HG02610 (cell line): ENCODE results near the gene PLA2G12A.
"Not testable (repeated sequence)": the region's sequence is repeated elsewhere in the genome, so short reads cannot be mapped to it uniquely, and the experiment has no call there.

Experiments
- ATAC-seq: cut with Tn5 transposase; IDR thresholded peaks from one replicate; pipeline ENCODE4 v1.9.1; 2021; ENCODE audit warnings: mild to moderate bottlenecking, moderate library complexity; ENCODE audit not compliant: unreplicated experiment

PLA2G12A gene

DNA sequence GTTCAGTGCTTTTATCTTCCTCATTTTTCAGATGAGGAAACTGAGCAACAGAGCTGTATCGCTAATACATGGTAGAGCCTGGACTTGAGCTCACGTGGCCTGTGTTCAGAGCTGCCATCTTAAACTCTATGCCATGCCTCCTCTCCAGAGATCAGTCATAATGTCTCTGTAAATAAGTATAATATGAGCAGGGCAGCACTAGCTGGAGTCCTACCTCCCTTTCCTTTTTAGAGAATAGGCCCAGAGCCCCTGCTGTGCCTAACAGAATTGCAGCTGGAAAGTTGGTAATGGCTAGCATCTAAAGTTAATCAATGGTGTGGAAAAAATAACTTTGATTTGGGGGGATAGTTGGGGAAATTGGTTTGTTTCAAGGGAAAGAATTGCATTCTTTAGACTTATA is 47.0 kb downstream of the PLA2G12A start:
- no peak for ATAC-seq

DNA sequence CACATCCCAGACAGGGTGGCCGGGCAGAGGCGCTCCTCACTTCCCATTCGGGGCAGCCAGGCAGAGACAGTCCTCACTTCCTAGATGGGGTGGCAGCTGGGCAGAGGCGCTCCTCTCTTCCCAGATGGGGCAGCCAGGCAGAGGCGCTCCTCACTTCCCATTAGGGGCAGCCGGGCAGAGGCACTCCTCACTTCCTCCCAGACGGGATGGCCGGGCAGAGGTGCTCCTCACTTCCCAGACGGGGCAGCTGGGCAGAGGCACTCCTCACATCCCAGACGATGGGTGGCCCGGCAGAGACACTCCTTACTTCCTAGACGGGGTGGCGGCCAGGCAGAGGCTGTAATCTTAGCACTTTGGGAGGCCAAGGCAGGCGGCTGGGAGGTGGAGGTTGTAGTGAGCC is 50.9 kb downstream of the PLA2G12A start:
- ATAC-seq = not testable (repeated sequence)

DNA sequence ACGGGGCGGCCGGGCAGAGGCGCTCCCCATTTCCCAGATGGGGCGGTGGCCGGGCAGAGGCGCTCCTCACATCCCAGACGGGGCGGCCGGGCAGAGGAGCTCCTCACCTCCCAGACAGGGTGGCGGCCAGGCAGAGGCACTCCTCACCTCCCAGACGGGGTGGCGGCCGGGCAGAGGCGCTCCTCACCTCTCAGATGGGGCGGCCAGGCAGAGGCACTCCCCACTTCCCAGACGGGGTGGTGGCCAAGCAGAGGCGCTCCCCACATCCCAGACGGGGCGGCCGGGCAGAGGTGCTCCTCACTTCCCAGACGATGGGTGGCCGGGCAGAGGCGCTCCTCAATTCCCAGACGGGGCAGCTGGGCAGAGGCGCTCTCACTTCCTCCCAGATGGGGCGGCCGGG is 51.4 kb downstream of the PLA2G12A start:
- ATAC-seq = not testable (repeated sequence)

GRCh38 chr4:109676886-109677285 is 53.0 kb downstream of the PLA2G12A start:
- ATAC-seq = no peak

DNA sequence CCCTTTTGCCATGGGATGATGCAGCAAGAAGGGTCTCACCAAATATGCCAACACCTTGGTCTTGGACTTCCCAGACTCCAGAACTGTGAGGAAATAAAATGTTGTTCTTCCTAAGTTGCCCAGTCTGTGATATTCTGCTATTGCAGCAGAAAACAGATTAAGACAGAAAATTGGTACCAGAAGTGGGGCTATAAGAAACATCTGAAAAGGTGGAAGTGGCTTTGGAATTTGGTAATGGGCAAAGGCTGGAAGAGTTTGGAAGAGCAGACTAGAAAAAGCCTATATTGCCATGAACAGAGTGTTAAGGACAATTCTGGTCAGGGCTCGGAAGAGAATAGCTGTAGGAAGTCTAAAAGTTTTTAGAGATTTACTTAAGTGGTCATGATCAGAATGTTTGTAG is 54.0 kb downstream of the PLA2G12A start:
- no peak for ATAC-seq

DNA sequence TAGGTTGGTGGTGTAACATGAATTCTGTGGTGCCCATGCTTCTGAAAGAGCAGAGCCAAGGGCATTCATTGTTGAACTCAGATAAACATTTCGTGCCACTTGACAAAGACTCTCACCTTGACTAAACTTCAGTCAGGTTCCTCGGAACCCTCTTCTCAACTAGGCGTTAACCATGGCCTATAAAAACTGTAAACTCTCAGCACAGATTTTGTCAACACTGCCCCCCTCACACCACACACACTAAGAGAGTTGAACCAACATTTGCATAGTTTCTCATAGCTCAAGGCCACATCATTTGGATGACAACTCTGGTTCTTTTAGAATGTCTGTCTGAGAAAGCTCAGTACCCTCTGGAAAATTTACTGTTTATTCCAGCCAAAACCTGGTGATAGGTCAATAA is 54.7 kb downstream of the PLA2G12A start:
- ATAC-seq = peak; percentile 81

DNA sequence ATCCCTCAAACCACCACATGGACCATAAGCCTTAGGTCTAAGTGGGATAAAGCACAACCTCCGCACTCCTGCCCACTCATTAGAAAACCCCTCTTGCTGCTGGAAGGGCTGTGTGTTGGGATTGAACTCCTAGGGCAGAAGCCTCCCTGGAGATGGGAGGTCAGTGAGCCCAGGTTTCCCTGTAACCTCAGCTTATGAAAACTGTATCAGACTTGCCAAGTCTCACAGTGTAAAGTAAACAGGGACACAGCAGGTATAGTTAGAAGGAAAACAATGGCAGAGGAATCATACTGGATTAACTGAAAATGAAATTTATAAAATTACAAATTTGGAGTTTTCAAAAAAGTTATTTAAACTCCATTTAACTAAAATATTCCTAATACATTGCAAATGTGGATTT is 56.6 kb downstream of the PLA2G12A start:
- no peak for ATAC-seq

- no peak for ATAC-seq
Observed at GRCh38 chr4:109672169-109672930, 57.5 kb downstream of the PLA2G12A start.

- ATAC-seq = no peak
Observed at GRCh38 chr4:109671350-109671749, 58.5 kb downstream of the PLA2G12A start.

DNA sequence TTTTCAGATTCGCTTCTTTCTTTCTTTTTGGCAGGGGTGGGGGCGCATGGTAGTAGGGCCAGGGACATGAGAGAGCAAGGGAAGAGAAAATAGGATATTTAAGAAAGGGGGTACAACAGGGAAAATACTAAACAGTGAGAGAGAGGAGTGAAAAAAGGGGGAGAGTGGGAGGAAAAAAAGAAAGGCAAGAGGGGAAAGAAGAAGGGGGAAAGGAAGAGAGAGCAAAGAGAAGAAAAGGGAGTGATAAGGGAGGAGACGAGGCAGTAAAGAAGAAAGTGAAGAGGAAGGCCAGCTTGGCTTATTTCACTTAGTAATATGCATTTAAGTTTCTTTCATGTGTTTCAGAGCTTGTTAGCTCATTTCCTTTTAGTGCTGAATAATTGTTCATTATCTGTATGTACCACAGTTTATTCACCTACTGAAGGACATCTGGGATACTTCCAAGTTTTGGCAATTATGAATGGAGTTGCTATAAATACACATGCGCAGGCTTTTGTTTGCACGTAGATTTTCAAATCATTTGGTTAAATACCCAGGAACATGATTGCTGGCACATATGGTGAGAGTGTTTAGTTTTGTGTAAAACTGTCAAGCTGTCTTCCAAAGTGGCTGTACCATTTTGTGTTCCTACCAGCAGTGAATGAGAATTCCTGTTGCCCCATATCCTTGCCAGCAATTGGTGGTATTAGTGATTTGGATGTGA is 63.9 kb downstream of the PLA2G12A start:
- ATAC-seq = no peak

GRCh38 chr4:109662771-109663170 is 67.1 kb downstream of the PLA2G12A start:
- no peak for ATAC-seq

GRCh38 chr4:109662116-109662515 is 67.8 kb downstream of the PLA2G12A start:
- no peak for ATAC-seq
